K562 (cell line): Measurements from ENCODE around the gene ERC2. TPM values are rescaled to one million over a fixed set of nuclear protein-coding genes. Genes with fewer than 3 reads are reported as not detected.

Source experiments
- ATAC-seq: fragments of 200-7000 bp; cut with Tn5 transposase; 3 replicates; pipeline ENCODE4 v1.9.1; 2020; ENCODE audit warnings: moderate library complexity
- BruUV-seq: library from RNA; stranded (reverse); fragments of 400-500 nt; replicated peaks from 2 replicates; lab custom pipeline; 2021; lab: Mats Ljungman, UMichigan
- CTCF ChIA-PET: fragments of 300-600 bp; formaldehyde crosslinking; extraction: SDS; loops from one replicate; lab custom pipeline; 2021; ENCODE audit warnings: low intra/inter-chr PET ratio; lab: Yijun Ruan, JAX
- POLR2A ChIA-PET: fragments of 300-600, 350-650 bp; sonication (Branson Sonifier 250); formaldehyde crosslinking; extraction: SDS; loops from one replicate; lab custom pipeline; 2021; ENCODE audit warnings: antibody characterized with exemption, inconsistent platforms; lab: Yijun Ruan, JAX
- DNase-seq, 4 experiments: peaks; one replicate each; pipeline versions ENCODE4 v3.0.0 to v3.0.0-alpha.2; 2011 to 2018; ENCODE audit warnings: low spot score in 3 of 4, mixed read lengths in 3 of 4; ENCODE audit errors: extremely low read depth in 1 of 4
- FAIRE-seq: peaks from 2 replicates; lab custom pipeline; 2011; peaks lifted over from hg19 to GRCh38; lab: Jason Lieb, UNC
- H2AFZ ChIP-seq: 2 replicates; pipeline ENCODE4 v1.6.0; 2011; ENCODE audit warnings: low read depth, low read length, control low read depth, inconsistent platforms
- H3K27ac ChIP-seq: fragments of 200-600 bp; 3 replicates; pipeline ENCODE4 v1.8.0; 2011; ENCODE audit warnings: low read depth, mild to moderate bottlenecking, control low read depth, inconsistent platforms, low read length, moderate library complexity, mixed read lengths; ENCODE audit errors: extremely low read depth
- H3K27me3 ChIP-seq, 2 experiments: fragments of 300-600 bp in 1 of 2; 2 replicates in 1 of 2; 3 replicates in 1 of 2; pipeline versions ENCODE4 v1.6.0 to v1.8.0; 2011; ENCODE audit warnings: inconsistent platforms in 2 of 2, low read length in 2 of 2, mild to moderate bottlenecking in 1 of 2, mixed read lengths in 1 of 2, moderate library complexity in 1 of 2; ENCODE audit not compliant: control insufficient read depth in 2 of 2, insufficient read depth in 2 of 2
- H3K36me3 ChIP-seq: fragments of 300-600 bp; 3 replicates; pipeline ENCODE4 v1.8.0; 2011; ENCODE audit warnings: mild to moderate bottlenecking, low read length, inconsistent platforms; ENCODE audit not compliant: control insufficient read depth, insufficient read depth
- H3K4me1 ChIP-seq, 2 experiments: fragments of 200-600 bp in 1 of 2; replicated peaks in 1 of 2; 2 replicates in 1 of 2; 3 replicates in 1 of 2; pipeline versions ENCODE4 v1.5.1 to v1.8.0; 2011; ENCODE audit warnings: inconsistent platforms in 2 of 2, low read length in 2 of 2, mild to moderate bottlenecking in 1 of 2, mixed read lengths in 1 of 2, moderate library complexity in 1 of 2; ENCODE audit not compliant: control insufficient read depth in 2 of 2, insufficient read depth in 2 of 2
- H3K4me2 ChIP-seq: 2 replicates; pipeline ENCODE4 v1.6.1; 2011; ENCODE audit warnings: low read length, control low read depth, inconsistent platforms, mixed read lengths; ENCODE audit not compliant: insufficient read depth
- H3K4me3 ChIP-seq: fragments of 200-600 bp; sonication (generic), shearing (Covaris generic); 2 replicates; pipeline ENCODE4 v1.5.1; 2016; ENCODE audit warnings: control low read depth, inconsistent platforms
- H3K79me2 ChIP-seq: fragments of 200-600 bp; 3 replicates; pipeline ENCODE4 v1.8.0; 2011; ENCODE audit warnings: low read length, inconsistent platforms; ENCODE audit not compliant: control insufficient read depth, insufficient read depth
- H3K9ac ChIP-seq, 2 experiments: 2 replicates each; pipeline versions ENCODE4 v1.6.0 to v1.6.1; 2011; ENCODE audit warnings: low read depth in 2 of 2, low read length in 2 of 2, control low read depth in 1 of 2, inconsistent platforms in 1 of 2, mild to moderate bottlenecking in 1 of 2, mixed read lengths in 1 of 2; ENCODE audit not compliant: insufficient read depth in 1 of 2
- H3K9me1 ChIP-seq: one replicate; pipeline ENCODE4 v1.6.0; 2011; ENCODE audit warnings: inconsistent platforms, mild to moderate bottlenecking, low read length, moderate library complexity; ENCODE audit not compliant: control insufficient read depth, insufficient read depth
- H3K9me3 ChIP-seq: replicated peaks from 2 replicates; pipeline ENCODE4 v1.5.1; 2011; ENCODE audit warnings: low read depth, low read length, inconsistent platforms; ENCODE audit not compliant: control insufficient read depth, insufficient read depth
- H4K20me1 ChIP-seq: replicated peaks from 2 replicates; pipeline ENCODE4 v1.6.1; 2011; ENCODE audit warnings: low read length, inconsistent platforms, mixed read lengths; ENCODE audit not compliant: control insufficient read depth, insufficient read depth
- MAFG ChIP-seq: fragments of 450-650 bp; conservative IDR thresholded peaks from 2 replicates; pipeline ENCODE4 v1.6.1; 2016; ENCODE audit warnings: missing genetic modification characterization, missing compliant biosample characterization
- NFIC ChIP-seq: fragments of 450-650 bp; IDR thresholded peaks from 2 replicates; pipeline ENCODE4 v1.6.1; 2017; ENCODE audit warnings: mild to moderate bottlenecking, inconsistent platforms
- NR4A1 ChIP-seq, 2 experiments: fragments of 250-450 bp in 1 of 2; fragments of 450-650 bp in 1 of 2; sonication (Bioruptor Pico) in 1 of 2; IDR thresholded peaks; 2 replicates each; pipeline versions ENCODE4 v1.4.0 to v1.6.1; 2016 to 2020; ENCODE audit warnings: mild to moderate bottlenecking in 2 of 2, missing compliant biosample characterization in 1 of 2, missing genetic modification characterization in 1 of 2, moderate library complexity in 1 of 2
- SRSF1 ChIP-seq: fragments of 200-400 bp; formaldehyde crosslinking; IDR thresholded peaks from 2 replicates; pipeline ENCODE4 v1.6.1; 2017; ENCODE audit warnings: mild to moderate bottlenecking, low read depth, low read length, moderate library complexity
- ZBTB5 ChIP-seq: fragments of 450-650 bp; IDR thresholded peaks from 2 replicates; pipeline ENCODE4 v1.6.1; 2017; ENCODE audit warnings: antibody characterized with exemption
- ZNF263 ChIP-seq: sonication (generic); formaldehyde crosslinking; IDR thresholded peaks from 2 replicates; pipeline ENCODE4 v1.8.0; 2022; ENCODE audit warnings: mild to moderate bottlenecking, missing genetic modification reagents, borderline replicate concordance
- WGBS: fragments of 100-300 bp; shearing (Covaris generic); methylation state at CpG from one replicate; pipeline ENCODE4 v1.1.6; 2016; ENCODE audit warnings: low coverage, mixed read lengths; ENCODE audit not compliant: insufficient coverage; ENCODE audit errors: missing lambda C conversion rate; 5-methylcytosine and 5-hydroxymethylcytosine counted together
- in situ Hi-C: fragments of 300-500 bp; cut with MboI; formaldehyde crosslinking; loops from 4 replicates; pipeline ENCODE4 v1.15.0; 2018; ENCODE audit warnings: inconsistent platforms, mixed read lengths
- intact Hi-C: fragments of 100-400 bp; cut with micrococcal nuclease; formaldehyde crosslinking; loops from 2 replicates; pipeline ENCODE4 v1.14.2; 2022
- polyA plus RNA-seq, 8 experiments: library from polyadenylated mRNA; depleted of rRNA in 4 of 8; stranded (reverse) in 5 of 8; unstranded in 3 of 8; fragments of >200 nt; fragmentation: Nextera tagmentation in 2 of 8; fragmentation: Illumina TruSeq in 1 of 8; extraction: Ambion mirVana in 2 of 8; extraction: Trizol in 1 of 8; gene quantifications; 2 replicates each; pipeline versions ENCODE4 v1.2.1 to v1.2.3, GENCODE V29; 2011 to 2014; ENCODE audit warnings: inconsistent platforms in 1 of 8, missing spikeins in 1 of 8
- total RNA-seq, 7 experiments: library from RNA; depleted of rRNA in 6 of 7; stranded (reverse); fragments of >200 nt in 6 of 7; fragmentation: Illumina TruSeq in 2 of 7; extraction: Trizol in 2 of 7; gene quantifications; 2 replicates each; pipeline versions ENCODE4 v1.2.1 to v1.2.3, GENCODE V29; 2011 to 2021; ENCODE audit warnings: low replicate concordance in 1 of 7
- TF ChIP-seq, protein P1 (sequence below): fragments of 450-650 bp; IDR thresholded peaks from 2 replicates; pipeline ENCODE4 v1.6.1; 2016; ENCODE audit warnings: missing biosample characterization, missing genetic modification characterization
- TF ChIP-seq, protein P2 (sequence below): fragments of 250-450 bp; sonication (Bioruptor Pico); IDR thresholded peaks from 2 replicates; pipeline ENCODE4 v1.8.0; 2022; ENCODE audit warnings: inconsistent platforms

The ERC2 gene
- total and polyA plus RNA-seq, 9 of the 15 experiments (the other 6 are each of a cell fraction or from before 2014, with no cell fraction given), result 0.04 to 0.18 (median 0.07) TPM; not detected in 2

- Histone ChIP-seq H3K4me2 (no peak overlapping the region), H3K4me3 (no peak overlapping the region), H3K36me3 (no peaks in the 10 kb centered on the region), H2AFZ (no peak overlapping the region), H3K27ac (no peak overlapping the region), H3K27me3 (no peaks in the 10 kb centered on the region; a peak in 1 of 5 replicates), H3K9me3 (no peaks in the 10 kb centered on the region), H4K20me1 (no peaks in the 10 kb centered on the region), H3K4me1 (no peaks in the 10 kb centered on the region), H3K79me2 (no peaks in the 10 kb centered on the region), H3K9me1 (no peaks in the 10 kb centered on the region), H3K9ac (no peak overlapping the region)
- ChIA-PET POLR2A (no interaction called here), CTCF (no interaction called here)
- no TSS peak for BruUV-seq
- DNase-seq, result no peak
- intact Hi-C loops (no loop called here), in situ Hi-C loops (no loop called here)
- 0% methylated on average over 3 of the region's 3 CpGs for WGBS
- no peak for FAIRE-seq
- TF ChIP-seq NFIC (no peak), NR4A1 (CRISPR knock-in tag; IDR thresholded peaks at IDR 0.05) (no peak), NR4A1 (tag; IDR thresholded peaks at IDR 0.05) (no peak)
- TF ChIP-seq, protein P1, sequence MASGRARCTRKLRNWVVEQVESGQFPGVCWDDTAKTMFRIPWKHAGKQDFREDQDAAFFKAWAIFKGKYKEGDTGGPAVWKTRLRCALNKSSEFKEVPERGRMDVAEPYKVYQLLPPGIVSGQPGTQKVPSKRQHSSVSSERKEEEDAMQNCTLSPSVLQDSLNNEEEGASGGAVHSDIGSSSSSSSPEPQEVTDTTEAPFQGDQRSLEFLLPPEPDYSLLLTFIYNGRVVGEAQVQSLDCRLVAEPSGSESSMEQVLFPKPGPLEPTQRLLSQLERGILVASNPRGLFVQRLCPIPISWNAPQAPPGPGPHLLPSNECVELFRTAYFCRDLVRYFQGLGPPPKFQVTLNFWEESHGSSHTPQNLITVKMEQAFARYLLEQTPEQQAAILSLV, result no peak
- no peak for ATAC-seq
These were observed 924.0 kb downstream of the ERC2 start for GRCh38 chr3:55544219-55544618.

DNA sequence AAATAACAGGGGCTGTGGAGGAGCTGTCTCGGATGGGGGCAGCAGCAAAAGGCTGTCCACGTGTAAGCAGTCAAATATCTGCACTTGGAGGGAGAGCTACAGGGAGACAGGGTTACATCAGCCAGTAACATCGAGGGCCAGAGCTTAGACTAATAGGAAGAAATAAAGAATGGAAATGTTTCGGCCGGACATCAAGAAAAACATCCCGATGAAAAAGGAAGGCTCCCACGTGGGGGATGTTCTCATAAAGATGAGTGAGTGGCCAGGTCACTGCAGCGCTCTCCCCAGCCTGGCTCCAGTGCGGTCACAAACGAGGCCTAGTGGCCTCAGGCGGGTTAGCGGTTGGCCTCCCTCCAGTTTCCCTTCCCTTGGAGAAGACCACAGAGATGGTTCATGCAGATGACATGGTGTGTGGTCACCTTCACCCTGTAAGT is 925.1 kb downstream of the ERC2 start:
- POLR2A ChIA-PET, result no interaction called here
- TF ChIP-seq ZNF263 (CRISPR knock-in tag) (no peak), ZBTB5 (no peak), SRSF1 (no peak), MAFG (tag) (no peak)
- TF ChIP-seq, protein P2, sequence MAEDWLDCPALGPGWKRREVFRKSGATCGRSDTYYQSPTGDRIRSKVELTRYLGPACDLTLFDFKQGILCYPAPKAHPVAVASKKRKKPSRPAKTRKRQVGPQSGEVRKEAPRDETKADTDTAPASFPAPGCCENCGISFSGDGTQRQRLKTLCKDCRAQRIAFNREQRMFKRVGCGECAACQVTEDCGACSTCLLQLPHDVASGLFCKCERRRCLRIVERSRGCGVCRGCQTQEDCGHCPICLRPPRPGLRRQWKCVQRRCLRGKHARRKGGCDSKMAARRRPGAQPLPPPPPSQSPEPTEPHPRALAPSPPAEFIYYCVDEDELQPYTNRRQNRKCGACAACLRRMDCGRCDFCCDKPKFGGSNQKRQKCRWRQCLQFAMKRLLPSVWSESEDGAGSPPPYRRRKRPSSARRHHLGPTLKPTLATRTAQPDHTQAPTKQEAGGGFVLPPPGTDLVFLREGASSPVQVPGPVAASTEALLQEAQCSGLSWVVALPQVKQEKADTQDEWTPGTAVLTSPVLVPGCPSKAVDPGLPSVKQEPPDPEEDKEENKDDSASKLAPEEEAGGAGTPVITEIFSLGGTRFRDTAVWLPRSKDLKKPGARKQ, result no peak
- Histone ChIP-seq H3K27me3 (no peaks in the 10 kb centered on the region; a peak in 1 of 5 replicates), H2AFZ (no peak overlapping the region), H3K4me2 (no peak overlapping the region), H3K9me3 (no peaks in the 10 kb centered on the region), H3K36me3 (no peaks in the 10 kb centered on the region), H3K27ac (no peak overlapping the region), H3K79me2 (no peaks in the 10 kb centered on the region), H3K9ac (no peak overlapping the region), H3K9me1 (no peaks in the 10 kb centered on the region), H3K4me1 (no peaks in the 10 kb centered on the region), H4K20me1 (no peaks in the 10 kb centered on the region), H3K4me3 (no peak overlapping the region)
- intact Hi-C loops, result no loop called here
- ATAC-seq, result no peak
- no TSS peak for BruUV-seq
- DNase-seq, result no peak
- no peak for FAIRE-seq
- CTCF ChIA-PET, result no interaction called here
- 0% methylated on average over 7 of the region's 12 CpGs for WGBS
- in situ Hi-C loops, result no loop called here
